CD4-positive, alpha-beta T cell treated with Interleukin-6 for 4 hours (primary cell): ENCODE measurements around the gene IFNA1.
"Not testable (repeated sequence)": the region's sequence is repeated elsewhere in the genome, so short reads cannot be mapped to it uniquely, and the experiment has no call there.

ENCODE experiments used
- DNase-seq: peaks from one replicate; pipeline ENCODE4 v3.0.0-alpha.2; 2020; ENCODE audit warnings: mixed read lengths

Gene IFNA1

DNA sequence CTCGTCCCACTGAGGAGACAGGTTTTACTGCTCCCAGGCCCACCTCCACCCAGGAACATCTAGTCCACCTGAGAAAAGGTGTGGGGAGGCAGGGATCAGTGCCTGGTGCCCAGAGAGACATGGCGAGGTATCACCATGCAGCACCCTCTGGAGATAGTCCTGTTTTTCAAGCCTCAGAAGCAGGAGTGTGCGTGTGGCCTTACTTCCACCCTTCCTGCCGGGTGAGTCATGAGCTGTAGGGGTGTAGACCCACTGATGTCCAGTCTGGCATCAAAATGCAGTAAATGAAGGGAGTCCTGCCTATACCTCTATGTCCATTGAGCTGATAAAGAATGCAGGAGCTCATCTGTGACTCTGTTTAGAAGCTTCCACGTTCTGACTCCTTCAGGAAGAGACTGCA lies 9.1 kb downstream of the IFNA1 start:
- DNase-seq: not testable (repeated sequence)

DNA sequence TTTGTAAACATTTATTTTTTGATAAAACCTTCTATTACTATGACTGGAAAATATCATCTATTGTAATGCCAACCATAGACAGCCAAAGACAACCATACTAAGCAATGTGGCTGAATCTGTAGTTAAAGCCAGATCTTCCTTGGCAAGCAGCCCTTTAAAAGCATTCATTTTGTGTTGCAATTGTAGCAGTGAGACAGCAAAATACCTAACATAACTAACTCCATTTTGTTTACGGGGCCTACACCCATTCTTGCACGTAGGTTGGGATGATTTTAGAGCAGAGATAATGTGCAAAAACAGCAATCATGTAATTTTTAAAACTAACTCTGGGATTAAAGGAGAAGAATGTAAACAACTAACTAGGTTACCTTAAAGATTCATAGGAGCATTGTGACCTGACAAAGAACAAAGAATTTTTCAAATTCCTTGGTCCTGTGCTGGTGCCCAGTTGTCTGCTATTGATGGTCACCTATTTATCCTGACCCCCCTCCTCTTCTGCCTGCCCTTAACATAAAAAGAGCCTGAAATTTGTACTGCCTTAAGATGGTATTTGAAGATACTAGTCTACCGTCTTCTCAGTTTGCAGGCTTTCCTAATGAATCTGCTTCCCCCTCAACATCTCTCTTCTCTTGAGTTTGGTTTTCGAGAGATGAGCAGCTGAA lies 10.6 kb downstream of the IFNA1 start:
- DNase-seq: no peak

DNA sequence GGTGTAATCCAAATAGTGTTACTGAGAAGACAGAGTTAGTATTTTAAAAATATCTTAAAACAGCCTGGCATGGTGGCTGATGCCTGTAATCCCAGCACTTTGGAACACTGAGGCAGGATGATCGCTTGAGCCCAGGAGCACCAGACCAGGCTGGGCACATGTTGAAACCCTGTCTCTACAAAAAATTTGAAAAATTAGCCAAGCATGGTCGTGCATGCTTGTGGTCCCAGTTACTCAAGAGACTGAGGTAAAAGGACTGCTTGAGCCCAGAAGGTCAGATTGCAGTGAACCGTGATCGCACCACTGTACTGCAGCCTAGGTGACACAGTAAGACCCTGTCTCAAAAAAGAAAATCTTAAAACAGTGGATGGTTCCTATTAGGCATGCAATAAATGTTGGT lies 12.4 kb downstream of the IFNA1 start:
- DNase-seq: no peak

DNA sequence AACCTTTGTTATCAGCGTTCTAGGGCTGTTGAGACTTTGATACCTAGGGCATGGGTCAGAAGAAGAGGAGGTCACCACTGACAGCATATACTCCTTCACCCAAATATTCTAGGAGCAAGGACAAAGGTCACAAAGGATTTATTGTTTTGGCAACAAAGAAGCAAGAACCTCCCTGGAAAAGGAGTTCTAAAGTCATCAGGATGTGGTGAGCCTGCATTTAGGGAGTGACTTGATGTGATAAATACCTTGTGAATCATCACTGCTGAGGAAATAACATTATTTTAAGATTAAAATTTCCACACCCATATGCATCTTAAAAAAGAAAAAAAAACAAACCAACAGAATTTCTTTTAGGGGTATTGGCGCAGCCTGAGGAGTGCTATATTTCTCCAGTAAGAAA lies 13.9 kb downstream of the IFNA1 start:
- no peak for DNase-seq

DNA sequence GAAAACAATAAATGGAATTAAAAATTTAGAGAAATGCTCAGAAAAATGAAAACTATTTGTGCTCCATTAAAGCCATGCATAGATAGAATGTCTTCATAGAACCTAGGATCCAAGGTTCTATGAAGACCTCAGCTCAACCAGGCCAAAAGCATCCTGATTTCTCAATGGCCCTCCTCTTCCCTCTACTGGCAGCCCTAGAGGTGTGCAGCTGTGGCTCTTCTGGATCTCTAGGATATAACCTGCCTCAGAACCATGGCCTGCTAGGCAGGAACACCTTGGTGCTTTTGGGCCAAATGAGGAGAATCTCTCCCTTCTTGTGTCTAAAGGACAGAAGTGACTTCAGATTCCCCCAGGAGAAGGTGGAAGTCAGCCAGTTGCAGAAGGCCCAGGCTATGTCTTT lies 15.1 kb downstream of the IFNA1 start:
- DNase-seq: peak; percentile 38

DNA sequence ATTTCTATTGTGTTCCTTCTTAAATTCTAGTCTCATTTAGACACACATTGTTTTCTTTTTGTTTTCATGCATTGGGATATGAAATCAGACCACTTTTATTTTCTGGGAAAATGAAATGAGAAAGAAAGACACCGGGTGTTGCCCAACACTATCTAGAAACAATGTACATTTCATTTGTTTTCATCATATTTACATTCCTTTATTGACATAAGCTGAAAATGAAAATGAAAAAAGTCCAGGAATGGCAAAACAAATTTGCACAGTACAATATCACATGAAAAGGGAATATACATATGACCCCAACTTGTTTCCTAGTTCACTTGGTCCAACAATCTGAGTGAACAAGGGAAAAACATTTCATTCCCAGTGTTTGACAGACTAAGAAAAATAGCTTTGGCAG lies 21.1 kb downstream of the IFNA1 start:
- DNase-seq: no peak

DNA sequence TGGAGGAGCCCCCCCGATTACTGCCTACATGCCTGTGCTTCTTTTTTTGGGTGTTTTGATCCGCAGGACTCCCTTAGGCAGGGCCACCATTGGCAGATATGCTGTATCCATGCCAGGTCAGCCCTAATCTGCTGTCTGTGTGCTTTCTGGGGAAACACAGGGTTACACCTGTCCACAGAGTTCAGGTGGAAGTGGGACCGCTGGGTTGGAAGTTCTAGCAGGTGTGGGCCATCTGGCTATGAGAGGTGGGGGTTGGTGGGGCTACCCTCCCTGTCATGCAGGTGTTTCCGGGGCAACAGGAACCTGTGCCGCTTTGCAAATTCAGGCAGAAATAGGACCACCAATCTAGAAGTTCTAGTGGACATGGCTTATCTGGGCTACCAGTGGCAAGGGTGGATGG lies 24.9 kb downstream of the IFNA1 start:
- no peak for DNase-seq

DNA sequence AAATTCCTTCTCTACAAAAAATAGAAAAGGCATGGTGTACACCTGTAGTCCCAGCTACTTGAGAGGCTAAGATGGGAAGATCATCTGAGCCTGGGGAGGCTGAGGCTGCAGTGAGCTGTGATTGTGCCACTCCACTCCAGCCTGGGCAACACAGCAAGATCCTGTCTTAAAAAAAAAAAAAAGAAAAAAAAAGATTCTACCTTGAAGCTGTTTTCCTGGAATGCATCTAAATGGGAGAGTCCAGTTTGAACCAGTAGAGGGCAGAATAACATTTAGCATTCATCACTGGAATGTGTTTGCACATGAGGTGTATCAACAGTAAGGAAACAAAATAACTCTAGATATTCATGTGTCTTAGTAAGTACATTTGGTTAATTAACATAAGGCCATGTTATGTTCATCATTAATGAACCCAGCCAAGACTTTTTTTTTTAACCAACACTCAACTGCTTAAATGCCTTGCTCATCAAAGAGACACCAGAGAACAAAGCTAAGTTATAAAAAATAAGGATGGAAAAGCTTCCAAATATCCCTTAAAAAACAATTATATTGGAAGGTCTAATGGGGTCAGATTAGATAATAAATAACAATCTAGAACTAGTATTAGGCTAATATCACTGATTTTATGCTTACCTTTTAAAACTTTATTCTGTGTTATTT lies 25.8 kb downstream of the IFNA1 start:
- no peak for DNase-seq

DNA sequence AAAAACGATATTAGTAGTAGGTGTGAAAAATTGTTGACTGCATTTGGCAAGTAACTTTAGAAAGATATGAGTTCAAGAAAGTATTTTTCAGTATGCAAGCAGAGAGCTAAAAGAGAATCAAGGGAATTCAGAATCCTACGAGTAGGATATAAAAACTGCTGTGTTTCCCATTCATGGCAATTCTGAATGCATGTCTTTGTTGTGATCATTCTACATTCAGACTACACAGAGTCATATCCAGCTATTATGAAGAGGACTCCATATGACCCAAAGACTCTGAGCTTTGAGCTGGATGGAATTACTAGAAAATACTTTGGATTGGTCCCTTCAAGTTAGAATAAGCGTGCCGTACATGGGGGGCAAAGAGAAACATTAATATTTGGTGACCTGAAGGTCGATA lies 29.9 kb downstream of the IFNA1 start:
- DNase-seq: no peak

DNA sequence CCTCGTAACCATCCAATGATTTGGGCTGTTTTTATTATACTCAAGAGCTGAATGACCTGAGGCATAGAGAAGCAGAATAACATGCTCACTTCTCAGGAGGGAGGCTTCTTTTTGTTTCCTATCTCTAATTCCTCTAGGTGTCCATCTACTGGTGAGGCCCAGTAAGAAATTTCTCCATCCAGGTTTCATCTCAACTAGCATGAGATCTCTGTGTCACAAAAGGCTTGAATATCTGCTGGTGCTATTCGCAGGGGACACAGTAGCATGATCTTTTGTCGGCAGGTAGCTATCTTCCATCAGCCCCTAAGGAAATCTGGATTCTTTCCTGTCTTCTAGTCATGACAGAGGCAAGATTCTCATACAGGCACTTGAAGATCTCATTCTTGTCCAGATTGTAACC lies 33.0 kb downstream of the IFNA1 start:
- no peak for DNase-seq

DNA sequence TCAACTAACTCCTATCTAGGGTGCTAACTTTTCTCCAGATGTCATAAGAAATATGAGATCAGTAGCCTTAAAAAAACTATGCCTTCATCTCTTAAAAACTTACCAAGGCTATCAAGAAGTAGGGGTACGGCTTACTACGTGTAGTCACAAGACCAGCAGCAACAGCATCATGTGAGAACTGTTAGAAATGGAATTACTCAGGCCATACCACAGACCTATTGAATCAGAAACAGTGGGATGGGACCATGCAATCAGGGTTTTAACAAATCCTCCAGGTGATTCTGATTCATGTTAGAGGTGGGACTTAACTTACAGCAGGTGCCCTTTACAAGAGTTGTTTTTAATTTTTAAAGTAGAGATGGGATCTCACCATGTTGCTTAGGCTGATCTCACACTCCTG lies 37.2 kb downstream of the IFNA1 start:
- no peak for DNase-seq

DNA sequence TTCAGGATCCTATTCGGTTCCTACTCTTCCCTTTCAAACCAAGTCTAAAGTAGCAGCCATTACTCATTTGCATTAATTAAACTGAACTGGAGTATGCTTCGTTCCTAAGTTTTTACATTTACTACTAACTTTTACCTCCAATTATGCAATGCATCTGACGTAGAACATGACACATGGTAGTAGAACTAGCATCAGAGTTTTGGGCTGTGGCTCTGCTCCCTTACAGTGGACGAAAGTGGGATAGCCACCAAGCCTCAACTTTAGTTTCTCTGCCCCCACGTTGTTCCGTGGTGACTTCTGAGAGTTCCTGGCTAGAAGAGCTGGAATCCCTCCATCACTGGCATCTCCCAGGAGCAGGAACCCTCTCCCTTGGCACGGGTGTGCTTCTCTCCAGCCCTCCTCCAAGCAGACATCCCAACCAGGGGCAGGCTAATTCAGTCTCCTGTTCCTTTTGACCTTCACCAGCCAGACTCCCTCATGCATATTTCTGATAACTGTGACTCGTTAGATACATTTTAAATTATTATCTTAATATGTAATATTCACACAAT lies 39.0 kb downstream of the IFNA1 start:
- DNase-seq: no peak

DNA sequence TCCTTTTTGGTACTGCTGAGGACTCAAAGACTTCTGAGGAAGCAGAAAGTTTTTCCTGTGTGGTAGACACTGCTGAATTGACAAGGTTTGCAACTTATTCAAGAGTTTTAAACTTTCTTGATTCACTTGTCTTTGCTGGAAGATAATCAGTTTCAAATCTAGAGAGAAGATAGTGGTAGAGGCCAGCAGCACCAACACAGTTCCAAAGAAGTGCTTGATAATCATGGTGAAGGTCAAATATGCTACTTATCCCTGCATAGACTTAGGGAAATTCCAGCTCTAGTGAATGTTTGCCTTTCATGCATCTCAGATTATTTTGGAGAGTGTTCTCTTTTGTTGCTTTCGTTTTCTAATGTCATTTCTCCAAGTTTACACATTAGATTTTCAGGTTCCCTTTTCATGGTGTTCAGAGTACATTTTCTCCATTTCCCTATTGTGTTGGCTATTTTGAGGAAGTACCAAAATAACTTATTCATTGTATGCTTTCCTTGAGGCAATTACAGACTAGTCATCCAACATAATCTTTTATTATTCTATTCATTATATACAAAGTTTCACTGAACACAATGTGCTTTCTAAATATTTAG lies 41.3 kb downstream of the IFNA1 start:
- DNase-seq: no peak

DNA sequence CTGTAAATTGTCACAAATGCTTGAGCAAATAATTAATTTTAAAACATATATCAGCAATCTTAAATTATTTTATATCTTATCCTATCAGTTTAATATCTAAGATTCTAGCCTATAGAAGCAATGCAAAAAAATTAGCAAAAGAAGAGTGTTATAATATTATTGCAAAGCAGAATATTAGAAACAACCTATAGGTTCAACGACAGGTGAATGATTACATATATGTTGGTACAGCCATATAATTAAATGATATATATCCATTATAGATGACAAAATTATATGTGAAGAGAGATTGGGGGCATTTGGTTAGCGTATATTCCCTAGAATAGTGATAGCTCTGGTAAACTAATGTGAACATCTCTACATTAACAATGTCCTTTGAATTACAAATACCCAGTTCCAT lies 42.0 kb downstream of the IFNA1 start, which contains the start of gene IFNE:
IFNE (minus strand) TSS at position 101 of the 400 bp plus-strand sequence. CDS start 619 bp downstream, outside the sequence.
- no peak for DNase-seq
